Hematopoietic multipotent progenitor cell treated with erythropoietin and hydrocortisone succinate and interleukin-3 and kit ligand, for 4 days (in vitro differentiated cells): Measurements from ENCODE around the gene RNASEH2B.

Source experiments
- DNase-seq: peaks from one replicate; pipeline ENCODE4 v3.0.0-alpha.2; 2015

The RNASEH2B gene, protein sequence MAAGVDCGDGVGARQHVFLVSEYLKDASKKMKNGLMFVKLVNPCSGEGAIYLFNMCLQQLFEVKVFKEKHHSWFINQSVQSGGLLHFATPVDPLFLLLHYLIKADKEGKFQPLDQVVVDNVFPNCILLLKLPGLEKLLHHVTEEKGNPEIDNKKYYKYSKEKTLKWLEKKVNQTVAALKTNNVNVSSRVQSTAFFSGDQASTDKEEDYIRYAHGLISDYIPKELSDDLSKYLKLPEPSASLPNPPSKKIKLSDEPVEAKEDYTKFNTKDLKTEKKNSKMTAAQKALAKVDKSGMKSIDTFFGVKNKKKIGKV

DNA sequence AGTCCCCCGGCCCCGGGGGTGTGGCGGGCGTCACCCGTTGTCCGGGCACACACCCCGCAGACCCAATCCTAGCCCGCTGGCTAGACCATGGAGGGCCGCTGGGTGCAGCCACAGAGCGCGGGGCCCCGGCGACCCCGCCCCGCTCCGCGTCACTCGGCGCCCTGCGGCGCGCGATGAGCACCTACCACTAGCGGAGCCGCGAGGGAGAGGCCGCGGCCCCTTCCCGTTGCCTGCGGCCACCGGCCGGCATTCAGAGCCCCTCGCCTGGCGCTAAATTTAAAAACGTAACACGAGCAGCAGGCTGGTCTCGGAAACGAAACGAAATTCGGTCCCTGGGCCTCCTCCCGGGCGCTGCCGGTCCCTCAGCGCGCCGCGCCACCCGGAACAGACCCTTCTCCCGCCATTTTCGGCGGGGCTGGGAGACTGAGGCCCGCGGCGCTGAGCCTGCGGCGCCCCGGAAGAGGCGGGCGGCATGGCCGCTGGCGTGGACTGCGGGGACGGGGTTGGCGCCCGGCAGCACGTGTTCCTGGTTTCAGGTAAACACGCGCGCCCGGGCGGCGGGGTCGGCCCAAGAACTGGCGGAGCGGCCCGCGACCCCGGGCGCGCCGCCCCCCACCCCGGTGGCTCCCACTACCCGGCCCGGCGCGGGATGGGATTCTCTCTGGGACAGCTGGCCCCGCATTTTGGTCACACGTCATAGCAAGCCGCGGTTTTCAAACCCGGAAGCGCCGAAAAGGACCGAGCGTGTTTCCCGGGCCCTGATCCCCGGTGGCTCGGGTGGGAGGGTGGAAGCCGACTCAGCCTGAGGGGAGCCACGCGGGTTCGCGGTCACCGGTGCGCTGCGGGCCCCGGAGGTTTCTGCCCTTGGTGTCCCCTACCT is at the start of gene RNASEH2B:
TSS of gene RNASEH2B (plus strand) at position 187 of the 880 bp plus-strand sequence. CDS start at position 473, 286 bp downstream.
- DNase-seq: peak; percentile 89

DNA sequence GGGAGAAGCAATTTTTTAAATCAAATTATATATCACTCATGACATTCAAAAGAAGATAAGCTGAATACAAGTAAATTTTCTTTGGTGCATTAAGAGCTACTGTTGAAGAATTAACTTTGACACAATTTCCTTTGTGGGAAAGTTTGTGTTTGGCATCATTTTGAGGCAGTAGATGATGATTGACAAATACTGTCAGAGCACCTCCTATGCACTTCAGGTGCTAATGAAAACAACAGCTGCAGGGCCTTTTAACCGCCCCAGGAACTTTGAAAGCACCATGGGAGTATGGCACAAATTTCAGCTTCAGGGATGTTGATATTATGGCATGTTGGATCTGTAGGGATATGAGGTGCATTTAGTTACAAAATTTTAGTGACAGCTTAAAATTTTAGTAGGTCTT is 45.1 kb upstream of the RNASEH2B start:
- DNase-seq: no peak

DNA sequence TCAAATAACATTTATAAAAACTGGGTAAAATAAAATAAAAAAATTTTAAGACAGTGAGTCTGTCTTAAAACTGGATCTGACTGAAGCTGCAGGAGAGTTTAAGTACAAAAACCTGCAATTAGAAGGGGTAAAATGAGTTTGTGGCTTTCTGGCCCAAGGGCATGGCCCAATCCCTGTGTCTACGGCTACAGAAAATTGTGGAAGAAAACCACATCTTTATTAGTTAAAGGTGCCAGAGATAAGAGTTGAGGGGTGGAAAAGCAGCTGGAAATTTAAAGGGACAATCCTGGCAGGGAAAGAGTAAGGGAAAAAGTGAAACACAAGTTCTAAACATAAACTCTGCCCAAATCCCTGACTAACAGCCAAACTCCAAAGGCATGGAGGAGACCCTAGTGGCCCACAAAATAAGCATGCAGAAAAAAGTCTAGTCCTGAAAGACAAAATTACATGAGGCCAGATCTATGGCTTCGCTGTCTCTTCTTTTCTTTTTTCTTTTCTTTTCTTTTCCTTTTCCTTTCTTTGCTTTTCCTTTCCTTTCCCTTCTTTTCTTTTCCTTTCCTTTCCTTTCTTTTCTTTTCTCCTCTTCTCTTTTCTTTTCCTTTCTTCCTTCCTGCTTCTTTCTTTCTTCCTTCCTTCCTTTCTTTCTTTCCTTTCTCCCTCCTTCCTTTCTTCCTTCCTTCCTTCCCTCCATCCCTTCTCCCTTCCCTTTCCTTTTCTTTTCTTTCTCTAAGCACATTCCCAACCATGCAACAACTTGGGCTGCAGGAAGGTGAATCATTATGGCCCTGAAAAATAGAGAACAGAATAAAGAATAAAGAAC is 42.6 kb upstream of the RNASEH2B start:
- DNase-seq: peak; percentile 10

DNA sequence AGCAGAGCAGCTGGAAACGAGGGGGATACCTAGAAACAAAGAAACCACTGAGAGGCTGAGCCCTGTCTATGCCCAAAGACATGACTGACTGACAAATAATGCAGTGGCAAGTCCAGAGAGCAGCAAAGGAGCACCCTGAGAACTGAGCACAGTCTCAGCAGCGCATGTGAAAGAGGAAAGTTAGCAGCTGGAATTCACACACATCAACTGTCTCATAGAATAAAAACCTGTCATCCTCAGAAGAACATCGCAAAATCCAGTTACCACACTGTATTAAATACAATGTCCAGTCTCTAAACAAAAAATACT is 42.0 kb upstream of the RNASEH2B start:
- DNase-seq: no peak

DNA sequence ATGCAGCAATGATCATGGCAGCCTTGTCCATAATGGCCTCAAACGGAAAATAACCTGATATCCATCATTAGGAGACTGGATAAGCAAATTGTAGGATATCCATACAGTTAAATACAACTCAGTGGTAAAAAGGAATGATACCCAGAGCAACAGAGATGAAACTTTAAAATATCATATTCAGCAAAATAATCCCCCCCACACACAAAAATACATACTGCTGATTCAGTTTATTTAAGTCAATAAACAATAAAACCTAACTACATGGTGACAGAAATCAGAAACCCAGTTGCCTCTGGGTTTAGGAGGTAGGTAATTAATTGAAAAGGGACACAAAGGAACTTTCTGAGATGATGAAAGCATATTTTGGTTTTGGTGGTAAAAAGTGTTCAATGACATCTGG is 38.2 kb upstream of the RNASEH2B start:
- DNase-seq: no peak

DNA sequence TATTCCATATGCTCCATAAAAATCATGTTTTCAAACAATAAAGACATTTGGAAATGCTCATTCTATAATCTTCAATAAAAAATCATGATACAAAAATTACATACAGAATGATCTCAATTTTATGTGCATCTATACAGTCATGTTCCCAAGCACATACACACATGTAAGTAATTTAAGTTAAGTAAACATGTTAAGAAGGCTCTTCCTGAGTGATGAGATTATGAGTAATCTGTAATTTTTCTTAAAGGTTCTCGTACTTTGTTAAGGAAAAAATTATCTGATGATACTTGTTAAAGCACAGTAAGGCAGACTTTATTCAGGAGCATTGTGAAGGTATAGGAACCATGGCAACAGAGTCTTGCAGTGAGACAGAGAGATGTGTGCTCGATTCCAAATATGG is 36.1 kb upstream of the RNASEH2B start:
- DNase-seq: no peak

DNA sequence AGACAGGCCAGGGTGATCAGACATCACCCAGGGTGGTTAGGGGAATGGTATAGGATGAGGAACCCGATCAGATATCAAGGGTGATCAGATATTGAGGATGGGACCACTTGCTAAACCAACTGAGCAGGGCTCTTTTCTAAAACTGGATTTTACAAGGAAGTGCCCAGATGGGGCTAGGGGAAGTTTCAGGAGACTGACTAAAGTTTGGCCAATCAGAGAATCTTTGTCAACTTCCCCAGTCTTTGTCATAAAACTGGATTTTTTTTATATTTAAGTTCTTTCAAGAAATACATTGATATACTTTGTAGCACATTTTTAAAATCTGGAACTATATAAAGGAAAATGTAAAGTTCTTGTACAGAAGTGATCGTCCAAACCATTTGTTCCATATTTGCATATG is 35.6 kb upstream of the RNASEH2B start:
- DNase-seq: no peak

DNA sequence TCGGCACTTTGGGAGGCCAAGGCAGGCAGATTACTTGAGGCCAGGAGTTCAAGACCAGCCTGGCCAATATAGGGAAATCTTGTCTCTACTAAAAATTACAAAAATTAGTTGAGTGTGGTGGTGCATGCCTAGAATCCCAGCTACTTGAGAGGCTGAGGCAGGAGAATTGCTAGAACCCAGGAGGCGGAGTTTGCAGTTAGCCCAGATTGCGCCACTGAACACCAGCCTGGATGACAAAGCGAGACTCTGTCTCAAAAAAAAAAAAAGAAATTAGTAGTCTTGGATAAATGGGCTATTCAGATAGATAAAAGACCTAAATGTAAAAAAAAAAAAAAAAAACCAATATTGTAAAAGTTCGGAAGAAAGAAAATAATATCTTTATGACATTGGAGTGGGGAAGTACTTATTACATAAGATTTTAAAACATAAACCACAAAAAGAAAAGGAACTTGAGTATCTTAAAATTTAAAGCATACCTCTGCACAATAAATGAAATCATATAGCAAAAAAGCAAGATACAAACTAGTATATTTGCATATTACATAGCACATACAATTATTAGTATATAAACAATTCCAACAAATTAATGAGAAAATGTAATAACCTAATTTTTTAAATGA is 26.7 kb upstream of the RNASEH2B start:
- peak; percentile 21 for DNase-seq

DNA sequence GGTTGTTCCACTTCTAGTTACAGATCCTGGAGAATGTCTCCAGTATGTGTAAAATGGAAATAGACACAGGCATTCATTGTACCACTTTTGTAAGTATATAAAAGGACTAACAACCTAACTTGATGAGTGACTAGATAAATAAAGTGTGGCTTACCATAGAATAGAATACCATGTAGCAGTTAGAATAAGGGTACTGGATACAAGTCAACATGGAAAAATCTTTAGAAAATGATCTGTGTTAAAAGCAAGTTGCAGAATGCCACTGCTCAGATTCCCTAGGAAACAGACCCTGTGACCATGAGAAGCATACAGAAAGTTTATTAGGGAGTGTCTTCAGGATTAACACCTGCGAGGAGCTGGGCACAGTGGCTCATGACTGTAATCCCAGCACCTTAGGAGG is 25.9 kb upstream of the RNASEH2B start:
- DNase-seq: no peak

DNA sequence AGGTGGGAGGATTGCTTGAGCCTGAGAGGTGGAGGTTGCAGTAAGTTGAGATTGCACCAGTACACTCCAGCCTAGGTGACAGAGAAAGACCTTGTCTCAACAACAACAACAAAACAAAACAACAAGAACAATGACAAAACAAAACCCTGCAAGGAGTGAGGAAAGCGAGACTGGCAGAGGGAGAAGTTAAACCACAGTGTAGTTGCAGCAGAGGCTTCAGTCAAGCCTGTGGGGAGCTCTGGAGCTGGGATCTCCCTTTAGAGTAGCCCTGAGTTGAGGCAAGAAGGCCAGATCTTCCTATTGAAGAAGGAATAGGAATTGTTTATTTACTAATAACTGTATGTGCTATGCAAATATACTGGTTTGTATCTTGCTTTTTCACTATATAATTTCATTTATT is 25.3 kb upstream of the RNASEH2B start:
- no peak for DNase-seq

DNA sequence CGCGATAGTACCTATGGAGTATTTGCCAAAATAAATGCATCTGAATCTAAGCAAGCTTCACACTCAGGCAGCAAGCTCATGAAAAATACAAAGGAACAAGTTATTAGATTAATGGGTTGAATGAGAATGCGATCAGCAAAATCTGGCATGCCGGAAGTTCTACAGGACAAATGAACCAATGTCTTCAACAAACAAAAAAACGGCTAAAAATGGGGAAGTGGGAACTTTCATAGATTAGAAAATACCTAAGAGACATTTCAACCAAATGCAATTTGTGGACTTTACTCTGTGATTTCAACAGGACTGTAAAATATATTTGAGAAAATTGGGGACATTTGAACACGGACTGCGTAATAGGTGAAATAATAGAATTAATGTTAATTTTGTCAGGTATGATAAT is 22.4 kb upstream of the RNASEH2B start:
- peak; percentile 34 for DNase-seq

DNA sequence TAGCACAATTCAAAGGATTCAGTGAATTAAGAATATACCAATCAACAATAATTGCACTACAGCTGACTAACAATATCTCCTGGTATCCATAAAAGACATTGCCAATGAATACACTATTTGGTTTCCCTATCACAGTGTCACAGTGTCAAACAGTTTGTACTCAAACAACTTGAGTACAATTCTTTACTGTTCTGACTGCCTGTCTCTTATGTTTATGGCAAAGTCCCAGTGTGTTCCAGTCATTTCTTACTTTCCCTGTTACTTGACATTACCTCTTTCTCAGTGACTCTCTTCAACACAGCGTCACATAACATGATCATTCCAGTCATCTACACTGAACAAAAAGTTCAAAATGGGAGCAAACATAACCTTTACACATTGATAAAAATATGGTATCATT is 21.2 kb upstream of the RNASEH2B start:
- DNase-seq: no peak

DNA sequence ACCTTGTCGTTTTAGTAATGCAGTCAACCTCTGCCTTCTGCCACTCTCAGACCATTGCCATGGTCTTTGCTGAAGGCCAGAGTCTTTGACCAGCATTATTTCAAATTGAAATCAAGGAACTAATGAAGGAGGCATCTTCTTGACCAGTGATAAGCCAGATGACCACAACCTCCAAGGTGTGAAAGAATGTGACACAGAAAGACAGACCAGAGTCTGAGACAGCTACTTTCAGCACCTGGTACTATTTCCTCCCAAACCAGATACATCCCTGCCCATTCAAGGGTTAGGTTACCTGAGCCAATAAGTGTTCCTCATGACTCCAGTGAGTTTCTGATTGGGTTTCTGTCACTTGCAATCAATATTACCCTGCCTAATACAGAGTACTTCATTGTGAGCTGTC is 20.3 kb upstream of the RNASEH2B start:
- DNase-seq: no peak

DNA sequence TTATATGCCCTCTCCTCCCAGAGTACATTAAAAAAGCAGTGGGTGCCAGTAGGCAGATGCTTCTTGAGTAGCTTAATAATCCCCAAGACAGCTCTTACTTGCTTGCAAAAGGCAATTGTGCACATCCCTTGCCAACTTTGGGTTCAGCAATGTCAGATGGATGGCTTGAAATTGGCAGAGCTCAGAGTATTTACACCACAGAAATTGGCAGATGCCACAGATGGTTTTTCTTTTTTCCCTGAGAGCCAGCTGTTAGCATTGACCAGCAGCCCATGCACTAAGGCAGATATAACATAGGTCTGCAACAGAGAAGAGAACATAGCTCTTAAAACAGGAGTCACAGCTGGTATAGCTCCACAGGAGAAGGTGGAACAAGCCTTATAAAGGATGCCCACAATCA is 18.4 kb upstream of the RNASEH2B start:
- DNase-seq: no peak

DNA sequence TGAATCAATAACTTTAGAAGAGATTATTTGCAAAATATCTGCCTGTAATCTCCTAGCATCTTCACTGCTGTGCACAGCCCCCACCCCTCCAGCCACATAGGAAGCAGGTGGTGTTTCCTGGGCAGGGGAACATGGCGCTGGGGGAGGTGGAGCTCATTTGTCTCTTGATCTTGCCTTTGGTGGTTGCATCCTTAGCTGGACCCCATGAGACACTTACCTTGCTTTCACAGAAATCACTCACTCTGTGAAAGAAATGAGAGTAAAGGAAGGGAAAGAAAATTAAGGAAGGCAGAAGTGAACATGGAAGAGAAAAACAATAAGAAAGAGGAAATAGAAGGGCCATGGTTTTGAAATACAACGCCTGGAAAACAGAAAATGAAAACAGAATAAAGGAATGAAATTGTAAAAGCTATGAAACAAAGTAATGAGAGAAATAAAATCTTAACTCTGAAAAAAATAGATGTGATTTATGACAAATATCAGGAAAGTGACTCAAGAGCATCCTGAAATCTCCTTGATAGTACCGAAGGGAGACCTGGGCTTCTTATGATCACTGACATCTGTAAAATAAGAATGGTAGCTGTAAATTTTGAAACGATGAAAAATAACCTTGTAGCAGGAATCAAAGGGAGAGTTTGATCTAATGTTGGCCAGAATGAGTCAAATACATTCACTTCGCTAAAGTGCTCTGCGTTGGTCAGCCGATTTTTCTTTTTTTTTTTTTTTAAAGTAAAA is 17.2 kb upstream of the RNASEH2B start:
- peak; percentile 77 for DNase-seq

DNA sequence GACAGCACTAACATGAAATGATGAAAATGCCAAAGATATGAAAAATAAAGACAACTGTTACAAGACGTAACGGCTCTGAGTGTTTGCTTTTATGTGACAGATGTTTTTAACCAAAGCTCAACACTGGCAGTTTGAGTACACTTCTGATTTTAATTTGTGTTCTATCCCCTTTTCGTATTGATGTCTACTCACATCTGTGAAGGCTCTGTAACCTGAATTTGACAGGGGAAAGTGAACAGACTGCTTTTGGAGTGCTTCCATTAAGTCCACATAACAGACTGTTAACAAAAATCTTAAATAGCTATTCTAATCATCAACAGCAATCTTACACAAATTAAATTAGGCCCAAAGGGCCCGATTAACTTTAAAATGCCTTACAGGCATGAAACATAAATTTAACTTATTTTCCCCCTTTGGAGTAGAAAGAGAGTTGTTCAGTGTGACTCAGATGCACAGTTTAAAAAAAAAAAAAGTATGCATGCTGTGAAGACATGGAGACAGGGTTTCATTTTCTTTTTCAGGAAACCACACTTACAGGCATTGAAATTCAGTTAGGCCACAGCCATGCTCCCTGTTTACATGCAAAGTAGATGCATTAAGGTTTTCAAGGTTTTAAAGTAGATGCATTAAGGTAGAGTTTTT is 16.3 kb upstream of the RNASEH2B start:
- peak; percentile 74 for DNase-seq

DNA sequence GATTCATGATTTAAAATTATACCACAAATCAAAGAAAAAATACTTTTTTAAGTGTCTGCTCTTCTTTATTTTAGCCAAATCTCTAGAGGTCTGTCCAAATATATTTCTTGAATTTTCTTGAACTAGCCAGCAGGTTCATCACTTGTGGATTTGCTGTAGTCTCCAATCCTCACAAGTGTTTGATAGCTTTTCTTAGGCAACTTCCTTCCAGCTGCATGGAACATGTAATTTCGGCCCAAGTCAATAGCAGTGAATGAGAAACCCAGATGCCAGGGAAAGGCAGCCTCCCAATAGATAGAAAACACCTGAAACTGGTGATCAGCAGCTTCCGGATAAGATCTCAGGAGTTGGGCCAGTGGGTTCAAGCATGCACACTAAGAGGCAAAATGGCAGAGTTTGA is 15.6 kb upstream of the RNASEH2B start:
- peak; percentile 33 for DNase-seq

DNA sequence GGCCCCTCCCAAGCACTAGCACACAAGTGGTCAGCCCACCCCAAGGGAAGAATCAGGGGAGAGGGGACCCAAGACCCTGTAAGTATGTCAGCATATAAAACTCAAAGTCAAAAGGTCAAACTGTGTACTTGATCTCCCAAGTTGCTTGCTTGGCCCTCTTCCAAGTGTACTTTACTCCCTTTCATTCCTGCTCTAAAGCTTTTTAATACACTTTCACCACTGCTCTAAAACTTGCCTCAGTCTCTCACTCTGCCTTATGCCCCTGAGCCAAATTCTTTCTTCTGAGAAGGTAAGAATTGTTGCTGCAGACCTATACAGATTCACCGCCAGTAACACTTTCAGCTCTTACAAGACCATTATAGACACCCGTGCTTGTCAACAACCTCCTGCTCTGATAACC is 15.1 kb upstream of the RNASEH2B start:
- no peak for DNase-seq

DNA sequence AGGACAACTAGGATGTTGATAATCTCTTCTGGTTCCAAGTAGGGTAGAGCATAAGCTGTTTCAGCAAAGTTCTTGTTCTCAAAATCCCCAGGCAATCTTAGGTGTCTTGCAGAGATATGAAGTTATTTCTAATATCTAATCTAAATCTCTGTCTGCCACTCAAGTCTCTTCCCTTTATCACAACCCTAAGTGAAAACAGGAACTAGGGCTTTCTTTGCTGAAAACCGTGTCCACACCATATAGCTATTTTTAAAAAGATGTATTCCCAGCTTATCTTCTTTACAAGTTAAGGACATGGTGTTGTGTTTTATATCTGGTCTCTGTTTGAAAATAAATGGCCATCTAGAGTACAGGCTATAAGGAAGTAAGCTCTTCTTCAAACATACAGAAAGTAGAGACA is 11.3 kb upstream of the RNASEH2B start:
- DNase-seq: peak; percentile 60

DNA sequence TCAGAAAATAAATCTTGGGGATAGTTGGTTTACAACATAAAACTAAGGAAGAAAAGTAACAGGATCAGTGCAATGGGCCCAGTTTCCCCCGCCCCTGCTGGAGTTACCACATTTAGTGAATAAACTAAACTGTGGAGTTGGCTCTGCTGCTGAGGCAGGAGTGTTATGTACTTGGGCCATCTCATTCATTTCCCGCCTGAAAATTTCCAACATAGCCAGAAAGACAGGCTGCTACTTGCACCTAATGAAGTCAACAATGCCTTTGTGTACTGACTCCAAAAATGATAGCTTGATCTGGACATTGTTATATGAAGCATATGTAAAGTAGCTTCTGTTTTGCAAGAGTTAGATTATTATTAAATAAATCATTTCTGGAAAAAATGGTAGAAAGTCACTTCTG is 7.9 kb upstream of the RNASEH2B start:
- no peak for DNase-seq

DNA sequence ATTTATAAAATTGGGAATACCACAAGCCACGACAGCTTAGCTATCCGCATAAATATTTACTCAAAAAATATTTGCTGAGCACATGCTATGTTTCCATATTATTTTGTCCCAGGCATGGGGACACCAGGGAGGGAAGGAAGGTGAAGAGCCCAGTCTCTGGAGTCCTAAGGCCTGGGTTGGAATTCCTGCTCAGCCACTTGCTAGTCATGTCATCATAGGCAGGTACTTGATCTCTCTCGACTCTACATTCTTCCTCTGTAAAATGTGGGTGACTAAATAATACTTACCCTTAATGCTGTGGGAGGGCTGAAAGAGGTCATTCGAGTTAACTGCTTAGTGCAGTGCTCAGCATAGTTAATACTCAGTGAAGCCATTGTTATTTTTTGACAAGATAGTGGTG is 4.3 kb upstream of the RNASEH2B start:
- no peak for DNase-seq

DNA sequence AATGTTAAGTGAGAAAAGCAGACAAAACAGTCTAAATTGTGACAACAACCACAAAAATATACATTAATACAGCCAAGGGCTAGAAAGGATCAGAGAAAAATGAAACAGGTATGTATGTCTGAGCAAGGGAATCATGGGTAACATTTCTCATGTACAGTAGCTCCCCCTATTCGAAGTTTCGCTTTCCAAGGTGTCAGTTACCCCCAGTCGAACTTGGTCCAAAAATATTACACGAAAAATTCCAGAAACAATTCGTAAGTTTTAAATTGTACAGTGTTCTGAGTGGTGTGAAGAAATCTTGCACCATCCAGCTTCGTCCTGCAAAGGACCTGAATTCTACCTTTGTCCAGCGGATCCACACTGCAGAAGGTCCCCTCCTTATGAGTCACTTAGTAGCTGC is 1.8 kb upstream of the RNASEH2B start:
- no peak for DNase-seq
